Measurements from ENCODE around the gene AIFM3. TPM values are rescaled to one million over a fixed set of nuclear protein-coding genes. Genes with fewer than 3 reads are reported as not detected.

Gene AIFM3
- total RNA-seq, 1 experiment from 2014 or later: 9.7 TPM

DNA sequence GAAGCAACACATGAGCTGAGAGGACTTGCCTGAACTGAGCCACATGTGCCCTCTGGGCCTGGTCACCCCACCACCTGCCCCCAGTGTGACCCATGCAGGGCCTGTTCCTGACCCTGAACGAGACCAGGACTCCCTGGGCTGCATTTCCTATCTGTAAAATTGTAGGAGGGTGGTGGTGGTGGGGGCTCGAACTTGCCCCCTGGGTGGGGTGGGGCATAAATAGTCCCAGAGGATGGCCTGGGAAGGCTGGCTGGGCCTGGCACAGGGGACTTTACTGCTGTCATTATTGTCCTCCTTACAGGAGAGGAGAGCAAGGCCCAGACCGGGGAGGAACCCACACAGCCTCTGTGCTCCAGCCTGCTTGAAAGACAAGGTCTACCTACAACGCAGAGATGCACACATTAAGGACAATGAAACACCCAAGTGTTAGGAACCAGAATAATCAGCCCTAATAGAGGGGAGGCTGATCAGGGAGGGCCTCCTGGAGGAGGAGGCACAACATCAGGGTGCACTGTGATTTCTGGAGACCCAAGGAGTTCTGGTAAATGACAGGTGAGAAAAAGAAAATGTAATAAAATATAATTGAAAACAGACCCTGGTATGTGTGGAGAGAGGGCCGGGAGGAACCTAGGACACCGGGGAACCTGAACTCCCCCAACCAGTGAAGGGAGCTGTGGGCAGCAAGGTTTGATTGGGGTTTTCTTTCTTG is 2.8 kb upstream of the AIFM3 start:
- Histone ChIP-seq H3K4me2 (ENCODE audit: low read length) (no peak overlapping the region), H4K20me1 (ENCODE audit: insufficient read depth) (no peaks in the 10 kb centered on the region), H3K4me1 (ENCODE audit: control insufficient read depth in 1 of 2, insufficient read depth in 2 of 2, low read length in 2 of 2) (peaks cover 0 to 4% of the 10 kb centered on the region in 2 experiments; a peak in 1 of 4 replicates), H3K27me3 (ENCODE audit: insufficient read depth, low read length) (no peaks in the 10 kb centered on the region), H3K9ac (ENCODE audit: low read length) (no peak overlapping the region), H3K9me3 (ENCODE audit: control insufficient read depth in 1 of 2, insufficient read depth in 1 of 2, low read depth in 1 of 2, low read length in 2 of 2) (no peaks in the 10 kb centered on the region), H3K27ac (ENCODE audit: low read depth, low read length) (no peak overlapping the region), H2AFZ (ENCODE audit: low read depth, low read length, poor library complexity, severe bottlenecking) (no peak overlapping the region), H3K4me3 (replicated peaks in 1 of 2; ENCODE audit: low read depth in 1 of 2, low read length in 2 of 2) (no peak overlapping the region), H3K79me2 (ENCODE audit: insufficient read depth, low read length) (no peaks in the 10 kb centered on the region), H3K9me2 (ENCODE audit: insufficient read depth) (no peaks in the 10 kb centered on the region), H3K36me3 (ENCODE audit: control insufficient read depth in 1 of 2, insufficient read depth in 2 of 2, low read length in 2 of 2) (no peaks in the 10 kb centered on the region)
- ChIA-PET RAD21 (ENCODE audit: low non-redundant PET in 1 of 2, low total read pairs in 2 of 2, uncharacterized antibody in 2 of 2, unreplicated experiment in 2 of 2) (no interaction called here), CTCF (no interaction called here), POLR2A (no interaction called here)
- TF ChIP-seq, protein P1, sequence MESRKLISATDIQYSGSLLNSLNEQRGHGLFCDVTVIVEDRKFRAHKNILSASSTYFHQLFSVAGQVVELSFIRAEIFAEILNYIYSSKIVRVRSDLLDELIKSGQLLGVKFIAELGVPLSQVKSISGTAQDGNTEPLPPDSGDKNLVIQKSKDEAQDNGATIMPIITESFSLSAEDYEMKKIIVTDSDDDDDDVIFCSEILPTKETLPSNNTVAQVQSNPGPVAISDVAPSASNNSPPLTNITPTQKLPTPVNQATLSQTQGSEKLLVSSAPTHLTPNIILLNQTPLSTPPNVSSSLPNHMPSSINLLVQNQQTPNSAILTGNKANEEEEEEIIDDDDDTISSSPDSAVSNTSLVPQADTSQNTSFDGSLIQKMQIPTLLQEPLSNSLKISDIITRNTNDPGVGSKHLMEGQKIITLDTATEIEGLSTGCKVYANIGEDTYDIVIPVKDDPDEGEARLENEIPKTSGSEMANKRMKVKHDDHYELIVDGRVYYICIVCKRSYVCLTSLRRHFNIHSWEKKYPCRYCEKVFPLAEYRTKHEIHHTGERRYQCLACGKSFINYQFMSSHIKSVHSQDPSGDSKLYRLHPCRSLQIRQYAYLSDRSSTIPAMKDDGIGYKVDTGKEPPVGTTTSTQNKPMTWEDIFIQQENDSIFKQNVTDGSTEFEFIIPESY (IDR thresholded peaks at IDR 0.05; ENCODE audit: extremely low read depth, insufficient replicate concordance, low read length): no peak
- TF ChIP-seq SIN3A (IDR thresholded peaks at IDR 0.05; ENCODE audit: low read depth) (no peak), CEBPB (IDR thresholded peaks at IDR 0.05; ENCODE audit: low read depth) (no peak), JUND (IDR thresholded peaks at IDR 0.05) (no peak), POLR2AphosphoS5 (IDR thresholded peaks at IDR 0.05; ENCODE audit: low read depth, low read length) (no peak), EZH2phosphoT487 (IDR thresholded peaks at IDR 0.05; ENCODE audit: borderline replicate concordance) (no peak)
- TF ChIP-seq, protein P2, sequence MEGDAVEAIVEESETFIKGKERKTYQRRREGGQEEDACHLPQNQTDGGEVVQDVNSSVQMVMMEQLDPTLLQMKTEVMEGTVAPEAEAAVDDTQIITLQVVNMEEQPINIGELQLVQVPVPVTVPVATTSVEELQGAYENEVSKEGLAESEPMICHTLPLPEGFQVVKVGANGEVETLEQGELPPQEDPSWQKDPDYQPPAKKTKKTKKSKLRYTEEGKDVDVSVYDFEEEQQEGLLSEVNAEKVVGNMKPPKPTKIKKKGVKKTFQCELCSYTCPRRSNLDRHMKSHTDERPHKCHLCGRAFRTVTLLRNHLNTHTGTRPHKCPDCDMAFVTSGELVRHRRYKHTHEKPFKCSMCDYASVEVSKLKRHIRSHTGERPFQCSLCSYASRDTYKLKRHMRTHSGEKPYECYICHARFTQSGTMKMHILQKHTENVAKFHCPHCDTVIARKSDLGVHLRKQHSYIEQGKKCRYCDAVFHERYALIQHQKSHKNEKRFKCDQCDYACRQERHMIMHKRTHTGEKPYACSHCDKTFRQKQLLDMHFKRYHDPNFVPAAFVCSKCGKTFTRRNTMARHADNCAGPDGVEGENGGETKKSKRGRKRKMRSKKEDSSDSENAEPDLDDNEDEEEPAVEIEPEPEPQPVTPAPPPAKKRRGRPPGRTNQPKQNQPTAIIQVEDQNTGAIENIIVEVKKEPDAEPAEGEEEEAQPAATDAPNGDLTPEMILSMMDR (IDR thresholded peaks at IDR 0.05 in 2 of 3, conservative IDR thresholded peaks at IDR 0.05 in 1 of 3; ENCODE audit: borderline replicate concordance in 1 of 3, insufficient read depth in 1 of 3, low read depth in 2 of 3, low read length in 2 of 3): no peak
- TF ChIP-seq, protein P3, sequence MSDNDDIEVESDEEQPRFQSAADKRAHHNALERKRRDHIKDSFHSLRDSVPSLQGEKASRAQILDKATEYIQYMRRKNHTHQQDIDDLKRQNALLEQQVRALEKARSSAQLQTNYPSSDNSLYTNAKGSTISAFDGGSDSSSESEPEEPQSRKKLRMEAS (IDR thresholded peaks at IDR 0.05): no peak
- ATAC-seq: no peak
- no peak for DNase-seq (ENCODE audit: low read depth, low spot score)
- intact Hi-C loops (cut with micrococcal nuclease): no loop called here
- BruUV-seq (replicated peaks): no TSS peak
